ENCODE measurements around the gene TCERG1L. TPM values are rescaled to one million over a fixed set of nuclear protein-coding genes. Genes with fewer than 3 reads are reported as not detected.

TCERG1L gene
- total RNA-seq, 1 experiment from 2014 or later, result 1.5 TPM

- no peak for TF ChIP-seq ARID4B (CRISPR knock-in tag; IDR thresholded peaks at IDR 0.05; ENCODE audit: borderline replicate concordance)
- no peak for TF ChIP-seq GRHL2 (CRISPR knock-in tag; IDR thresholded peaks at IDR 0.05; ENCODE audit: insufficient replicate concordance, severe bottlenecking)
- no peak for TF ChIP-seq SMAD4 (CRISPR knock-in tag; IDR thresholded peaks at IDR 0.05)
- TF ChIP-seq USF2 (CRISPR knock-in tag; IDR thresholded peaks at IDR 0.05), result no peak
- TF ChIP-seq IRF1 (CRISPR knock-in tag; IDR thresholded peaks at IDR 0.05), result no peak
- TF ChIP-seq ZNF532 (CRISPR knock-in tag; IDR thresholded peaks at IDR 0.05; ENCODE audit: borderline replicate concordance), result no peak
Observed at GRCh38 chr10:131068311-131068710, 243.2 kb downstream of the TCERG1L start (continued).

- H3K27ac Mint-ChIP-seq, result no peak overlapping the region
- POLR2A ChIA-PET, result no interaction called here
- peaks cover 17% of the 10 kb centered on the region for H3K4me1 Mint-ChIP-seq
- no peak for TF ChIP-seq MLX (CRISPR knock-in tag; IDR thresholded peaks at IDR 0.05)
- no peak for TF ChIP-seq EMX1 (CRISPR knock-in tag; IDR thresholded peaks at IDR 0.05)
- TF ChIP-seq TP53 (CRISPR knock-in tag; IDR thresholded peaks at IDR 0.05), result no peak
- no peak for TF ChIP-seq IRF2 (CRISPR knock-in tag; IDR thresholded peaks at IDR 0.05; ENCODE audit: borderline replicate concordance, low read depth)
- TF ChIP-seq ZNF138 (CRISPR knock-in tag; conservative IDR thresholded peaks at IDR 0.05), result no peak
- TF ChIP-seq GTF2I (CRISPR knock-in tag; conservative IDR thresholded peaks at IDR 0.05), result no peak
- TF ChIP-seq ZSCAN18 (CRISPR knock-in tag; IDR thresholded peaks at IDR 0.05), result no peak
- TF ChIP-seq CTCF (IDR thresholded peaks at IDR 0.05), result no peak
- no peak for TF ChIP-seq CREM (CRISPR knock-in tag; IDR thresholded peaks at IDR 0.05)
- no peak for TF ChIP-seq FOXJ3 (CRISPR knock-in tag; IDR thresholded peaks at IDR 0.05; ENCODE audit: borderline replicate concordance)
- TF ChIP-seq ZNF263 (CRISPR knock-in tag; IDR thresholded peaks at IDR 0.05; ENCODE audit: low read depth), result no peak
- TF ChIP-seq JUN (CRISPR knock-in tag; IDR thresholded peaks at IDR 0.05), result no peak
- TF ChIP-seq PREB (CRISPR knock-in tag; IDR thresholded peaks at IDR 0.05; ENCODE audit: borderline replicate concordance), result no peak
- no peak for TF ChIP-seq NFE2L1 (CRISPR knock-in tag; IDR thresholded peaks at IDR 0.05)
- TF ChIP-seq ZMAT4 (CRISPR knock-in tag; IDR thresholded peaks at IDR 0.05), result no peak
Observed at GRCh38 chr10:131067690-131068089, 243.8 kb downstream of the TCERG1L start.

More at GRCh38 chr10:131067690-131068089, 243.8 kb downstream of the TCERG1L start:
- H3K36me3 Mint-ChIP-seq, result peaks cover 52% of the 10 kb centered on the region
- peaks cover 3% of the 10 kb centered on the region; the same call in 1 of the 2 replicates for H3K27me3 Mint-ChIP-seq (ENCODE audit: low read depth)
- DNase-seq (ENCODE audit: low spot score), result no peak
- peaks cover 46% of the 10 kb centered on the region for H3K9me3 Mint-ChIP-seq
- CTCF ChIA-PET, result interaction anchor here (1.7 kb wide), 1 partner anchor 17 kb away, joined by 5 read pairs; no protein-coding TSS in a partner anchor
- no peak overlapping the region for H3K4me3 Mint-ChIP-seq
- no peak for ATAC-seq

Measured in WTC11 (cell line).